B cell (primary cell): ENCODE measurements around the gene CLCN5.

ENCODE experiments used
- EZH2 ChIP-seq: IDR thresholded peaks from 2 replicates; pipeline ENCODE4 v1.6.1; 2012; ENCODE audit warnings: borderline replicate concordance, low read depth, mild to moderate bottlenecking, moderate library complexity, low read length; ENCODE audit not compliant: insufficient read depth, poor library complexity, severe bottlenecking
- TF ChIP-seq, protein P1 (sequence below): fragments of 200-600 bp; IDR thresholded peaks from one replicate; pipeline ENCODE4 v1.8.0; 2022; ENCODE audit warnings: antibody characterized with exemption, mild to moderate bottlenecking

DNA sequence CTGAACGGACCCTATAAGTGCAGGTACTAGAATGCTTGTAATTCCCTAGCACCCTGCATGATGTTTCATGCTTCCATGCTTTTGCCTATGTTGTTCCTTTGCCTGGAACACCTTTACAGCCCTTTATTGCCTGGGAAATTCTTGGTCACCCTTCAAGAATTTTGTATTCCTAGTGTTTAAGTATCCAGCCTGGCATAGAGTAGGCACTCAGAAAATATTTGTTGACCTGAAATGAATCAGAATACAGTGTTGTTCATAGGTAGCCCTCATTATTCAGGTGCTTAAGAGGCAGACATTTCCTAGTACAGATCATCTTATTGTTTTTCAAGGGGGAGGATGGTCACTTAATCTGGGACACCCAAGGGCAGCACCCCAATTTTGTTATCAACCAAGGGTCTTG, 203.1 kb downstream of the CLCN5 start:
- TF ChIP-seq, protein P1, sequence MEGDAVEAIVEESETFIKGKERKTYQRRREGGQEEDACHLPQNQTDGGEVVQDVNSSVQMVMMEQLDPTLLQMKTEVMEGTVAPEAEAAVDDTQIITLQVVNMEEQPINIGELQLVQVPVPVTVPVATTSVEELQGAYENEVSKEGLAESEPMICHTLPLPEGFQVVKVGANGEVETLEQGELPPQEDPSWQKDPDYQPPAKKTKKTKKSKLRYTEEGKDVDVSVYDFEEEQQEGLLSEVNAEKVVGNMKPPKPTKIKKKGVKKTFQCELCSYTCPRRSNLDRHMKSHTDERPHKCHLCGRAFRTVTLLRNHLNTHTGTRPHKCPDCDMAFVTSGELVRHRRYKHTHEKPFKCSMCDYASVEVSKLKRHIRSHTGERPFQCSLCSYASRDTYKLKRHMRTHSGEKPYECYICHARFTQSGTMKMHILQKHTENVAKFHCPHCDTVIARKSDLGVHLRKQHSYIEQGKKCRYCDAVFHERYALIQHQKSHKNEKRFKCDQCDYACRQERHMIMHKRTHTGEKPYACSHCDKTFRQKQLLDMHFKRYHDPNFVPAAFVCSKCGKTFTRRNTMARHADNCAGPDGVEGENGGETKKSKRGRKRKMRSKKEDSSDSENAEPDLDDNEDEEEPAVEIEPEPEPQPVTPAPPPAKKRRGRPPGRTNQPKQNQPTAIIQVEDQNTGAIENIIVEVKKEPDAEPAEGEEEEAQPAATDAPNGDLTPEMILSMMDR = no peak
- no peak for TF ChIP-seq EZH2
